Left lung (tissue), 10 donors: ENCODE measurements around the gene NFIA. TPM values are rescaled to one million over a fixed set of nuclear protein-coding genes. Genes with fewer than 3 reads are reported as not detected.

Source experiments
- ATAC-seq: fragments of 200-7000 bp; cut with Tn5 transposase; one replicate; pipeline ENCODE4 v1.9.1; 2020; ENCODE audit warnings: moderate library complexity
- DNase-seq, 4 donors: peaks; one replicate each; pipeline ENCODE4 v3.0.0-alpha.2; 2013 to 2020
- H3K27ac ChIP-seq, 2 donors: fragments of 200-600 bp; sonication (generic) in 1 of 2; one replicate each; pipeline versions ENCODE4 v1.5.0 to v1.8.0; 2020 to 2021
- H3K27me3 ChIP-seq, 2 donors: fragments of 200-600 bp; sonication (generic) in 1 of 2; one replicate each; pipeline versions ENCODE4 v1.5.0 to v1.8.0; 2020 to 2021
- H3K36me3 ChIP-seq, 2 donors: fragments of 200-600 bp; sonication (generic) in 1 of 2; one replicate each; pipeline versions ENCODE4 v1.5.0 to v1.8.0; 2020 to 2021
- H3K4me1 ChIP-seq, 2 donors: fragments of 200-600 bp; one replicate each; pipeline ENCODE4 v1.8.0; 2021
- H3K4me3 ChIP-seq, 2 donors: fragments of 200-600 bp; sonication (generic) in 1 of 2; one replicate each; pipeline versions ENCODE4 v1.5.0 to v1.8.0; 2020 to 2021; ENCODE audit warnings: mild to moderate bottlenecking in 1 of 2
- H3K9me3 ChIP-seq, 2 donors: fragments of 200-600 bp; sonication (generic) in 1 of 2; one replicate each; pipeline versions ENCODE4 v1.5.0 to v1.8.0; 2020 to 2021
- CTCF ChIP-seq, 2 donors: fragments of 200-600 bp; sonication (generic) in 1 of 2; IDR thresholded peaks; one replicate each; pipeline versions ENCODE4 v1.5.0 to v1.8.0; 2021; ENCODE audit warnings: antibody characterized with exemption in 2 of 2
- intact Hi-C, 2 donors: fragments of 100-400 bp; cut with DNase I; formaldehyde crosslinking; loops; one replicate each; pipeline versions ENCODE4 v1.11.2 to v1.14.2; 2022
- polyA plus RNA-seq, 6 donors: library from polyadenylated mRNA; unstranded; fragments of 120-200 nt; gene quantifications; one replicate each; pipeline ENCODE4 v1.2.1, GENCODE V29; 2013; ENCODE audit not compliant: insufficient read length in 6 of 6
- total RNA-seq, 2 donors: library from RNA; stranded (reverse); fragmentation: NEBNext Ultra II Directional; extraction: Animal tissue kit (Norgen Biotek cat#: 25700); gene quantifications; one replicate each; pipeline ENCODE4 v1.2.1, GENCODE V29; 2021
- donor health status: DM: no; HTN: yes; CAD: no.
- donor health status: DM: no; HTN: no; CAD: no.

NFIA gene
- total and polyA plus RNA-seq, 8 donors, result 30.4 to 60.7 (median 37.6) TPM

- ATAC-seq (no peak), DNase-seq (no peak)
- no peak for TF ChIP-seq CTCF (IDR thresholded peaks at IDR 0.05)
- Histone ChIP-seq H3K27me3 (no peaks in the 10 kb centered on the region), H3K4me3 (no peak overlapping the region), H3K9me3 (no peaks in the 10 kb centered on the region), H3K27ac (no peak overlapping the region), H3K4me1 (no peaks in the 10 kb centered on the region), H3K36me3 (no peaks in the 10 kb centered on the region)
- intact Hi-C loops, result no loop called here
Observed at GRCh38 chr1:61208831-61209230, 126.5 kb downstream of the NFIA start.

DNA sequence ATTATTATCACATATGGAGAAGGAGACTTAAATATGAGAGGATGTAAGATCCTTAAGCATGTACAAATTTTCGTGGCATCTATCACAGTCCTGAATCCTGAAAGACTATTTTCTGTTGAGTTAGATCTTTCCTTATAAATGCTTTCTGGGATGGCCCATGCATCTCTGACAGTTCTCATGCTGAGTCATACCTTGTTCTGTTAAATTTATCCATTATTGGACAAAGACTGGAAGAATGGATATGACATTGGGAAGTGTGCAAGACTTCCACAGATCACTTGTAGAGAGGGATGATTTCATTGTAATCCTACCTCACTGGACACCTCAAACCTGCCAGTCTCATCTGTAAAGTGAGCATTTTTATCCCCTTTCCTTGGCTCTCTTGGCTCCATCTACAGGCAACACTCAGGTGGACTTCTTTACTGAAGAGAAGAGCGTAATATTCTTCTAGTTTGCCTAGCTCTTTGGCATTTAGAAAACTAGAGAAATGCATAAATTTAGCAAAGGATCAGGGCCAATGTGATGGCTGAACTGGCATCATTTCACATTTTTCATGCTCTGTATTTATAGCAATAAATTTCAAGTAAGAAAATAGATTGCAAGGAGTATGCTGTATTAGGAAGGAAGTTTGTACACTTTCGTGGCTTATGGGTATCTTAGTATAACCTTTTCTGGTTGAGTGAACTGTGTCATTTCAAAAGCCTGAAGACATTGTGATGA lies 128.2 kb downstream of the NFIA start:
- no peak overlapping the region for H3K4me3 ChIP-seq
- no peaks in the 10 kb centered on the region for H3K27me3 ChIP-seq
- intact Hi-C loops, result no loop called here
- no peaks in the 10 kb centered on the region for H3K4me1 ChIP-seq
- TF ChIP-seq CTCF (IDR thresholded peaks at IDR 0.05), result no peak
- no peaks in the 10 kb centered on the region for H3K36me3 ChIP-seq
- H3K9me3 ChIP-seq, result no peaks in the 10 kb centered on the region
- no peak overlapping the region for H3K27ac ChIP-seq
- no peak for ATAC-seq
- no peak for DNase-seq

DNA sequence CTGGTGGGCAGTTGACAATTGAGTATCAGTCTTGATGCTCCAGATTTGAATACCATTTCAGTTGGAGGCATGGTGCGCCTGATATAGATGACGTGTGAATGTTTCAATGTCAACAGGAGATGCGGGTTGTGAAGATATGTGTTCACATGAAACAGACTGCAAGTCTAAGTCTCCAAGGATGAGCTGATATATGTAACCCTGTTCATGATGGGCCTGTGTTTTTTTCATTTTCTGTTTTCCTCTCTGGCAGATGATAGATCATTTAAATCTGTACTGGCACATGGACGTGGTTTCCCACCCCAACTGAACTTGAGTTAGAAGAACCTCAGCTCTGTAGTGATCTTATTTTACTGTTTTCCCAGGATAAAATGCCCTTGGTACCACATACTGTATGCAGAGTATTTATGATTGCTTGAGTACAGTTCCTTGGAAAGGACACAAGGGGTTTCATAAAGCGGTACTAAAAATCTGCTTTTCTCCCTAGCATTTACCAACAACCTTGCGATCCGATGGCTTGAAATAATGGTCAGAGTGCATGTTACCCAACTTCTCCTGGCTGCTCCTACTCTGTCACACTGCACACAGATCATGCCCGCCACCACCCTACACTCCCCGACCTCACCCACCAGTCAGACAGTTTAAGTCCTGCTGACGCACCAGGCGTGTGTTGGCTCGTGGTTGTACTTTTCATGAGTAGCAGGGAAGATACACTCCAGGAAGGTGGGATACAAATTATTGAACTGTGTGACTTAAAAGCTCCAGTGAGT lies 131.1 kb downstream of the NFIA start:
- no peaks in the 10 kb centered on the region for H3K9me3 ChIP-seq
- H3K4me1 ChIP-seq, result no peaks in the 10 kb centered on the region
- intact Hi-C loops, result no loop called here
- ATAC-seq, result no peak
- DNase-seq, result no peak
- no peaks in the 10 kb centered on the region for H3K27me3 ChIP-seq
- no peak overlapping the region for H3K27ac ChIP-seq
- H3K4me3 ChIP-seq, result no peak overlapping the region
- TF ChIP-seq CTCF (IDR thresholded peaks at IDR 0.05), result no peak
- H3K36me3 ChIP-seq, result no peaks in the 10 kb centered on the region

DNA sequence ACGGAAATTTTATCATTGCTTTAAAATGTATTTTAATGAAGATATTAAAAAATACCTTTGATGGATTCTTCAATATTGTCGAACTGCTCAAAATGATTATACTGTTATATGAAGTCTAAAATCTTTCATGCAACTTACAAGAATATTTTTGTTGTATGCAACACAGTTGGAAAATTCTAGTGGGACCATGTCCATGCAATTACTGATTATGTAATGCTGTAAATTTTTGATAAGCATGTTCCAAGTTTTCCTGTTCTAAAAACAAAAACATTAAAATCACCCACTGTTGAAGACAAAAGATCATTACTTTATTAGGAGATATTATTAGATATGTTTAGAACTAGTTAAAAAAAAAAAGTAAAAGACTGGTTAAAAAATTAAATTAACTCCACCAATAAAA lies 132.8 kb downstream of the NFIA start:
- Histone ChIP-seq H3K9me3 (no peaks in the 10 kb centered on the region), H3K27ac (no peak overlapping the region), H3K4me1 (no peaks in the 10 kb centered on the region), H3K4me3 (no peak overlapping the region), H3K36me3 (no peaks in the 10 kb centered on the region), H3K27me3 (no peaks in the 10 kb centered on the region)
- no peak for ATAC-seq
- intact Hi-C loops, result no loop called here
- no peak for TF ChIP-seq CTCF (IDR thresholded peaks at IDR 0.05)
- DNase-seq, result peak in 1 of 4 donors; percentile 32

DNA sequence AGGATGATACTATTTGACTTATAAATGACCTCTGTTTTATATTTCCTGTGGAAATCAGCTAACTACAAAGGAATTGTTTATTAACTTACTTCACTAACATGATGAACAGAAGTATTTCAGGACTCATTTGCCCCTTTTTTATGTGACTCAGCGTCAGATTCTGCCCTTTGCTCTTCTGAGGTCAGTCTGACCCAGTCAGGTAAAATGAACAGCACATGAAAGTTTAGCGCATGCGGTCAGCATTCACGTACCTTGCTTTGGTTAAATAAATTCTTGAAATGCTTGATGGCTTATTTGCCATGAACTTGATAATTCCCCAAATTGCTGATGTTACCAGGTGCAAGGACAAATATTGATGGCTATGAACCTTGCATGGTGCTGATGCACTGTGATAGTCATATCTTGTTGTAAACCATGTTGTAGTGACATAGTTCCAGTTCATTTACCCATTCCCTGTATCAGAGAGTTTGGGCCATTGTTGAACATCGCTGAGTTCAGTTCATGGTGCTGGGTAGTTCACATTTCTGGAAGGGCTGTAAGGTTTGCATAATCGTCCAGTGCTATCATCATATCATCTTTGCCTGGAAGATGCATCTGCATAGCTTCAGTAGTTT lies 133.4 kb downstream of the NFIA start:
- no peaks in the 10 kb centered on the region for H3K4me1 ChIP-seq
- intact Hi-C loops, result no loop called here
- H3K36me3 ChIP-seq, result no peaks in the 10 kb centered on the region
- no peak overlapping the region for H3K4me3 ChIP-seq
- no peak for DNase-seq
- H3K27ac ChIP-seq, result no peak overlapping the region
- H3K27me3 ChIP-seq, result no peaks in the 10 kb centered on the region
- no peak for ATAC-seq
- H3K9me3 ChIP-seq, result no peaks in the 10 kb centered on the region
- TF ChIP-seq CTCF (IDR thresholded peaks at IDR 0.05), result no peak
